Stomach (tissue), 4 donors: ENCODE measurements around the gene HPS3.

Experiments
- EP300 ChIP-seq: sonication (generic); formaldehyde crosslinking; IDR thresholded peaks from one replicate; pipeline ENCODE4 v1.6.1; 2017; ENCODE audit warnings: antibody characterized with exemption
- POLR2A ChIP-seq, 4 donors: fragments of 450-650 bp; IDR thresholded peaks; one replicate each; pipeline ENCODE4 v1.6.1; 2016; ENCODE audit warnings: antibody characterized with exemption in 4 of 4, control low read depth in 2 of 4, mild to moderate bottlenecking in 1 of 4, moderate library complexity in 1 of 4
- POLR2AphosphoS5 ChIP-seq, 3 donors: sonication (generic); formaldehyde crosslinking; IDR thresholded peaks; one replicate each; pipeline ENCODE4 v1.6.1; 2016; ENCODE audit warnings: antibody characterized with exemption in 3 of 3
- TF ChIP-seq, protein P1 (sequence below), 7 experiments: fragments of 450-650 bp in 4 of 7; fragments of 200-600 bp in 3 of 7; sonication (generic) in 3 of 7; IDR thresholded peaks; one replicate each; pipeline ENCODE4 v1.5.1; 2016 to 2019; ENCODE audit warnings: antibody characterized with exemption in 7 of 7, control low read depth in 2 of 7, mild to moderate bottlenecking in 1 of 7

DNA sequence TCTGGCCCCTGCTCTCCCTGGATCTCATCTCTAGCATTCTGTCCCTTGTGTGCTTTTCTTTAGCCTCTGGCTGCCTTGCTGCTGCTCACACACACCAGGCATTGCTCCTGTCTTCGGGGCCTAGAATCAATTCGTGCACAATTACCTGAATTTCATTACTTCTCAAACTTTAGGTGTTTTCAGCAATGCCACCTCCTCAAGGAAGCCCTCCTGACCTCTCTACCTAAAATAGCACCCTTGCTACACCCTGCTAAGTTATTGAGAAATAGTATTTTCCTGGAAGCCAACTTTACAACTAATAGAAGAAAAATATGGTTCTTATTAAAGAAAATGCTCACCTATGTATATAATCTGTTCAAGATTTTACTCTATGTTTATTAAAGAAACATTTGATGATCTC, 51.7 kb downstream of the HPS3 start:
- TF ChIP-seq, protein P1, sequence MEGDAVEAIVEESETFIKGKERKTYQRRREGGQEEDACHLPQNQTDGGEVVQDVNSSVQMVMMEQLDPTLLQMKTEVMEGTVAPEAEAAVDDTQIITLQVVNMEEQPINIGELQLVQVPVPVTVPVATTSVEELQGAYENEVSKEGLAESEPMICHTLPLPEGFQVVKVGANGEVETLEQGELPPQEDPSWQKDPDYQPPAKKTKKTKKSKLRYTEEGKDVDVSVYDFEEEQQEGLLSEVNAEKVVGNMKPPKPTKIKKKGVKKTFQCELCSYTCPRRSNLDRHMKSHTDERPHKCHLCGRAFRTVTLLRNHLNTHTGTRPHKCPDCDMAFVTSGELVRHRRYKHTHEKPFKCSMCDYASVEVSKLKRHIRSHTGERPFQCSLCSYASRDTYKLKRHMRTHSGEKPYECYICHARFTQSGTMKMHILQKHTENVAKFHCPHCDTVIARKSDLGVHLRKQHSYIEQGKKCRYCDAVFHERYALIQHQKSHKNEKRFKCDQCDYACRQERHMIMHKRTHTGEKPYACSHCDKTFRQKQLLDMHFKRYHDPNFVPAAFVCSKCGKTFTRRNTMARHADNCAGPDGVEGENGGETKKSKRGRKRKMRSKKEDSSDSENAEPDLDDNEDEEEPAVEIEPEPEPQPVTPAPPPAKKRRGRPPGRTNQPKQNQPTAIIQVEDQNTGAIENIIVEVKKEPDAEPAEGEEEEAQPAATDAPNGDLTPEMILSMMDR (IDR thresholded peaks at IDR 0.05): no peak
- TF ChIP-seq POLR2AphosphoS5 (IDR thresholded peaks at IDR 0.05) (no peak), EP300 (no peak), POLR2A (IDR thresholded peaks at IDR 0.05) (no peak)
